Measurements from ENCODE around the gene DBH.

DBH gene

DNA sequence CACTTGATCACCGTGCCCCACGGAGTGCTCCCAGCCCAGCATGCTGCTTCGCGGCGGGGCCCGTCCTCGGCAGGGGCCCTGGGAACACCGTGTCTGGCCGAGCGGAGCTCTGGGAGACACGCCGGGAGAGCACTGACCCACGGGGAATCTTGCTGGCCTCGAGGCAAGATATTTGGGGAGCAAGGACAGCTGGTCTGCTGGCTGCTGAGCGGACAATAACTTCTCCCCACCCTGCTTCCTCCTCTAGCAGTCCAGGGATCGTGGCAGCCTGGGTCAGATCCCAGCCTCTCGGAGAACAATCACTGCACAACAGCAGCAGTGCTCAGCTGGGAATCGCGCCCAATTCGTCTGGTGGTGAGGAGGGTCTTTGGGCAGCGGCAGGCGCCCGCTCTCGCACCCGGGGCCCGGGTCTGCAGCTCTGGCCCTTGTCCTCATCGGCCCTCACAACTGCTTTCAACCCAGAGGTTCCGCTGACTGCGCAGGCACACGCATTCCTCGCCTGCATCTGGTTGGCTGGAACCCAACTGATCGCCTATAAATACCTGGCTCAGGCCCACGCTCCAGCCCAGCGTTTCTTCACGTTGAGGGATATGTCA, 43.4 kb downstream of the DBH start:
- no peak overlapping the region for H3K27ac ChIP-seq
- H3K4me3 ChIP-seq, result peak overlapping the region; percentile 38
- DNase-seq (ENCODE audit: low spot score), result no peak
- TF ChIP-seq, protein P1, sequence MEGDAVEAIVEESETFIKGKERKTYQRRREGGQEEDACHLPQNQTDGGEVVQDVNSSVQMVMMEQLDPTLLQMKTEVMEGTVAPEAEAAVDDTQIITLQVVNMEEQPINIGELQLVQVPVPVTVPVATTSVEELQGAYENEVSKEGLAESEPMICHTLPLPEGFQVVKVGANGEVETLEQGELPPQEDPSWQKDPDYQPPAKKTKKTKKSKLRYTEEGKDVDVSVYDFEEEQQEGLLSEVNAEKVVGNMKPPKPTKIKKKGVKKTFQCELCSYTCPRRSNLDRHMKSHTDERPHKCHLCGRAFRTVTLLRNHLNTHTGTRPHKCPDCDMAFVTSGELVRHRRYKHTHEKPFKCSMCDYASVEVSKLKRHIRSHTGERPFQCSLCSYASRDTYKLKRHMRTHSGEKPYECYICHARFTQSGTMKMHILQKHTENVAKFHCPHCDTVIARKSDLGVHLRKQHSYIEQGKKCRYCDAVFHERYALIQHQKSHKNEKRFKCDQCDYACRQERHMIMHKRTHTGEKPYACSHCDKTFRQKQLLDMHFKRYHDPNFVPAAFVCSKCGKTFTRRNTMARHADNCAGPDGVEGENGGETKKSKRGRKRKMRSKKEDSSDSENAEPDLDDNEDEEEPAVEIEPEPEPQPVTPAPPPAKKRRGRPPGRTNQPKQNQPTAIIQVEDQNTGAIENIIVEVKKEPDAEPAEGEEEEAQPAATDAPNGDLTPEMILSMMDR (IDR thresholded peaks at IDR 0.05), result no peak

GRCh38 chr9:133680250-133680975, 44.2 kb downstream of the DBH start:
- no peak overlapping the region for H3K27ac ChIP-seq
- no peak for DNase-seq (ENCODE audit: low spot score)
- TF ChIP-seq, protein P1 (IDR thresholded peaks at IDR 0.05), result no peak
- no peak overlapping the region for H3K4me3 ChIP-seq

DNA sequence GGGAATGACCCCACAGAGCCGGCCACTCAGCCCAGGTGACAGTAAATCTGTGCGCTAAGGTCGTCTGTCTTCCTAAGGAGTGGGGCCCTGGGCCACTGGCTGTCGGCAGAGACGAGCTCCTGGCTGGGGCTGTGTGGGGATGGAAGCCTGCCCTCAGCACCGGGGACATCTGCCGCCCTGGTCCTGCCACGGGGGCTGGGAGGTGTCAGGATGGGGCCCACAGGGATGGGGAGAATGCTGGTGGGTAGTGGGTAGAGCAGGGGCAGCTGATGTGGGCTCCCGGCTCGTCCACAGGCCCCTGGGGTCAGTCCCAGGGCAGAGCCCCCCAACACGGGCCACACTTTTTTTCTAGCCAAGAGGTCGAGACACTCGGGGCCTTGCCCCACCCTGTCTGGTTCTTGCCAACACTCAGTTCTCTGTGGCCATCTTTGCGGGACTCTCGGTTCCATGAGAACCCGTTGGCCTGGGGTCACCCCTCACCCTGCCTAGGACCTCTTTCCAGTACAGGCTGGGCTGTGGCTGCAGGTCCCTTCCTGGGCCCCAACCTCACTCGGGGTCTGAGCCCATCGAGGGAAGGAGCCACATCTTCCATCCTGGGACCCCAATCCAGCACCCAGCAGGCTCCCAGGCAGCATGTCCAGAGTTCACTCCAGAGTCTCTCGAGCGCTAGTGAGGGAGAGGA, 45.0 kb downstream of the DBH start:
- H3K27ac ChIP-seq, result no peak overlapping the region
- DNase-seq (ENCODE audit: low spot score), result no peak
- TF ChIP-seq, protein P1 (IDR thresholded peaks at IDR 0.05), result no peak
- H3K4me3 ChIP-seq, result no peak overlapping the region

DNA sequence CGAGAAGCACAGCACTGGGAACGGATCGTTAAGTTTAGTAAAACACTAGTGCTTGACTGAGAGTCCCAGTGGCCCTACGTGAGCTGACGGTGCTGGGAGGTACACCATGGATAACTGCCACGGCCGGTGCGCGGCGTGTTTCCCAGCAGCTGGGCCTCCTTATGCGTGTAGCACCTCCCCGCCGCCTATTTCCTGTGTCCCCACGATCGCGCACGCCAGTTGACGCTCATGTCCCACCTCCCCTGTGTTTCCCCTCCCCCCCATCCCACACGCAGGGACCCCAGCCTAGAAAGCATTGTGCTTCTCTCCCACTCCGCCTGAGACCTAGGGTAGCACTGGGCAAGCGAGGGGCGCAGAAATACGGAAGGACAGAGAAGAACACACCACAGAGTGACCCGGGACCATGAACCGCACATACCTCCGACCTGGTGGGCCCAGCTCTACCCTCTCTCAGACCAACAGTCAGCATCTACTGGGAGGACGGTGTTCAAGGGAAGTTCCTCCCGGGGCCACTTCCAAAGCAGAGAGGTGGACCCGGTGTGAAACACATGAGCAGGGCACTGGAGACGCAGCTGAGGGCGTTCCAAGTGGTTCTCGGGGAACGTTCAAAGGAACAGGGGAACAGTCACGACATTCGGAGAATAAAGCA, 45.6 kb downstream of the DBH start:
- Histone ChIP-seq H3K27ac (no peak overlapping the region), H3K4me3 (no peak overlapping the region)
- DNase-seq (ENCODE audit: low spot score), result no peak
- TF ChIP-seq, protein P1 (IDR thresholded peaks at IDR 0.05), result no peak

DNA sequence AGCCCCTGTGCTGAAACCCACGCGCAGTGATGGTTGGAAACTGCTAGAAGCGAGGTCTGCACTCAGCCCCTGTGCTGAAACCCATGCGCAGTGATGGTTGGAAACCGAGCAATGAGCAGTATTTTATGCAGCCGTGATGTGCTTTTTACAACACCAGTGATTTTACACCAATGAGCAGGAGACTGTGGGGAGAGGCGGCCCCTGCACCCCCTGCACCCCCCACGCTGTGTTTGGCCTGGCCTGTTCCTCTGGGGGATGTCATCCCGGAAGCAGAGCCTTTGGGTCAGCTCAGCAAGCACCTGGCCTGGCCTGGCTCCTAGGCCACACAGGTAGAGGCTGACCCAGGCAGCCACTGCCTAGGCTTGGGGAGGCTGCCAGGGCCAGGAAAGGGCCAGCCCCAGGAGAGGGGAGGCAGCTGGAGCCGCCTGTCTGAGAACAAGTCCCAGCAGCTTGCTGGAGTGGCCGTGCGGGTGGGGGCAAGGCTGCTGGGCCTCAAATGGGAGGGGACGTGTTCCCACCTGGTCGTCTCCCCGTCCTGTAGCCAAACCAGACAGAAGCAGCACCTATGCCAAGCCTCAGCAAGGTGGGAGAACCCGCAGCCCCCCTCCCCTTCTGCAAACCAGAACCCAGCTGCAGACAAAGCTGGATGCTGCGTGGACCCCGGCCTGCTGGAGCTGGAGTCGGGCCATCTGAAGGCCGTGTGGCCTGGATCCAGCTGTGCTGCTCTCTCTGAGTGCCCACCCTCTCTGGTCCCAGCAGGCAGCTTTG, 46.8 kb downstream of the DBH start:
- DNase-seq (ENCODE audit: low spot score), result no peak
- TF ChIP-seq, protein P1 (IDR thresholded peaks at IDR 0.05), result no peak
- H3K4me3 ChIP-seq, result no peak overlapping the region
- peak overlapping the region in 1 of 2 donors; percentile 66 for H3K27ac ChIP-seq

- no peak overlapping the region for H3K4me3 ChIP-seq
- peak overlapping the region in 1 of 2 donors; percentile 66 for H3K27ac ChIP-seq
- TF ChIP-seq, protein P1 (IDR thresholded peaks at IDR 0.05), result no peak
- no peak for DNase-seq (ENCODE audit: low spot score)
Observed at GRCh38 chr9:133683586-133684120, 47.5 kb downstream of the DBH start.
